Loucy (cell line): ENCODE measurements around the gene APEX1.

Experiments
- H2AFZ ChIP-seq: fragments of 200-600 bp; sonication (generic); 2 replicates; pipeline ENCODE4 v1.6.0; 2016; ENCODE audit warnings: antibody characterized with exemption, mild to moderate bottlenecking, low read length, moderate library complexity
- H3F3A ChIP-seq: fragments of 200-600 bp; 2 replicates; pipeline ENCODE4 v1.6.0; 2016; ENCODE audit warnings: antibody characterized with exemption, low read depth, mild to moderate bottlenecking
- H3K27me3 ChIP-seq: fragments of 200-600 bp; sonication (generic); 2 replicates; pipeline ENCODE4 v1.6.1; 2014; ENCODE audit warnings: low read length, mild to moderate bottlenecking; ENCODE audit not compliant: insufficient read depth, poor library complexity, severe bottlenecking
- H3K36me3 ChIP-seq: fragments of 200-600 bp; sonication (generic); 2 replicates; pipeline ENCODE4 v1.6.1; 2016; ENCODE audit warnings: low read length; ENCODE audit not compliant: insufficient read depth
- H3K4me1 ChIP-seq: fragments of 200-600 bp; sonication (generic); 2 replicates; pipeline ENCODE4 v1.5.1; 2014; ENCODE audit warnings: low read length, mild to moderate bottlenecking; ENCODE audit not compliant: insufficient read depth, poor library complexity, severe bottlenecking
- H3K4me2 ChIP-seq: fragments of 200-600 bp; sonication (generic); 2 replicates; pipeline ENCODE4 v1.6.0; 2014; ENCODE audit warnings: antibody characterized with exemption, low read length, low read depth, mild to moderate bottlenecking; ENCODE audit not compliant: poor library complexity, severe bottlenecking
- H3K4me3 ChIP-seq: fragments of 200-600 bp; sonication (generic); 2 replicates; pipeline ENCODE4 v1.5.1; 2014; ENCODE audit warnings: low read length, mild to moderate bottlenecking, mixed read lengths; ENCODE audit not compliant: poor library complexity, severe bottlenecking
- H3K79me2 ChIP-seq: fragments of 200-600 bp; sonication (generic); 2 replicates; pipeline ENCODE4 v1.6.1; 2014; ENCODE audit warnings: low read length; ENCODE audit not compliant: insufficient read depth
- H3K9ac ChIP-seq: fragments of 200-600 bp; sonication (generic); 2 replicates; pipeline ENCODE4 v1.6.0; 2014; ENCODE audit warnings: mild to moderate bottlenecking, low read depth, low read length, moderate library complexity; ENCODE audit not compliant: poor library complexity, severe bottlenecking
- H3K9me2 ChIP-seq: fragments of 200-600 bp; sonication (generic); replicated peaks from 2 replicates; pipeline ENCODE4 v1.6.1; 2016; ENCODE audit warnings: low read depth, low read length, mixed read lengths
- H3K9me3 ChIP-seq: fragments of 200-600 bp; sonication (generic); 2 replicates; pipeline ENCODE4 v1.6.1; 2014; ENCODE audit warnings: mild to moderate bottlenecking, antibody characterized with exemption, low read length, low read depth; ENCODE audit not compliant: insufficient read depth
- H4K20me1 ChIP-seq: fragments of 200-600 bp; sonication (generic); 2 replicates; pipeline ENCODE4 v1.6.0; 2014; ENCODE audit warnings: antibody characterized with exemption, low read length, mild to moderate bottlenecking; ENCODE audit not compliant: insufficient read depth, poor library complexity, severe bottlenecking
- EZH2phosphoT487 ChIP-seq: fragments of 200-600 bp; IDR thresholded peaks from 2 replicates; pipeline ENCODE4 v1.6.1; 2018; ENCODE audit warnings: antibody characterized with exemption, mild to moderate bottlenecking, moderate library complexity, borderline replicate concordance
- TF ChIP-seq, protein P1 (sequence below): fragments of 200-600 bp; sonication (generic); conservative IDR thresholded peaks from 2 replicates; pipeline ENCODE4 v1.5.1; 2014; ENCODE audit warnings: mild to moderate bottlenecking, antibody characterized with exemption, low read length

The APEX1 gene

GRCh38 chr14:20469890-20470602 is 15.0 kb downstream of the APEX1 start:
- H3F3A ChIP-seq, result no peaks in the 10 kb centered on the region
- peaks cover 35% of the 10 kb centered on the region for H4K20me1 ChIP-seq
- peaks cover 22% of the 10 kb centered on the region; the same call in 1 of the 2 replicates for H3K36me3 ChIP-seq
- H3K27me3 ChIP-seq, result no peaks in the 10 kb centered on the region
- peaks cover 35% of the 10 kb centered on the region for H3K4me1 ChIP-seq
- peaks cover 59% of the 10 kb centered on the region for H3K79me2 ChIP-seq
- H3K9ac ChIP-seq, result peak overlapping the region; percentile 92
- no peak for TF ChIP-seq EZH2phosphoT487
- TF ChIP-seq, protein P1, sequence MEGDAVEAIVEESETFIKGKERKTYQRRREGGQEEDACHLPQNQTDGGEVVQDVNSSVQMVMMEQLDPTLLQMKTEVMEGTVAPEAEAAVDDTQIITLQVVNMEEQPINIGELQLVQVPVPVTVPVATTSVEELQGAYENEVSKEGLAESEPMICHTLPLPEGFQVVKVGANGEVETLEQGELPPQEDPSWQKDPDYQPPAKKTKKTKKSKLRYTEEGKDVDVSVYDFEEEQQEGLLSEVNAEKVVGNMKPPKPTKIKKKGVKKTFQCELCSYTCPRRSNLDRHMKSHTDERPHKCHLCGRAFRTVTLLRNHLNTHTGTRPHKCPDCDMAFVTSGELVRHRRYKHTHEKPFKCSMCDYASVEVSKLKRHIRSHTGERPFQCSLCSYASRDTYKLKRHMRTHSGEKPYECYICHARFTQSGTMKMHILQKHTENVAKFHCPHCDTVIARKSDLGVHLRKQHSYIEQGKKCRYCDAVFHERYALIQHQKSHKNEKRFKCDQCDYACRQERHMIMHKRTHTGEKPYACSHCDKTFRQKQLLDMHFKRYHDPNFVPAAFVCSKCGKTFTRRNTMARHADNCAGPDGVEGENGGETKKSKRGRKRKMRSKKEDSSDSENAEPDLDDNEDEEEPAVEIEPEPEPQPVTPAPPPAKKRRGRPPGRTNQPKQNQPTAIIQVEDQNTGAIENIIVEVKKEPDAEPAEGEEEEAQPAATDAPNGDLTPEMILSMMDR, result no peak
- no peaks in the 10 kb centered on the region for H3K9me3 ChIP-seq
- peak overlapping the region; percentile 80 for H2AFZ ChIP-seq
- H3K4me2 ChIP-seq, result peak overlapping the region; percentile 96
- H3K4me3 ChIP-seq, result peak overlapping the region; percentile 85
- H3K9me2 ChIP-seq, result no peaks in the 10 kb centered on the region

- H3K9ac ChIP-seq, result peak overlapping the region; percentile 92
- TF ChIP-seq EZH2phosphoT487, result no peak
- TF ChIP-seq, protein P1, result no peak
- H3K4me3 ChIP-seq, result peak overlapping the region; percentile 85
- H2AFZ ChIP-seq, result peak overlapping the region; percentile 80; the same call in 1 of the 2 replicates
- no peaks in the 10 kb centered on the region for H3K9me2 ChIP-seq
- H3K79me2 ChIP-seq, result peaks cover 64% of the 10 kb centered on the region
- peaks cover 35% of the 10 kb centered on the region for H4K20me1 ChIP-seq
- H3K9me3 ChIP-seq, result no peaks in the 10 kb centered on the region
- H3F3A ChIP-seq, result no peaks in the 10 kb centered on the region
- H3K27me3 ChIP-seq, result no peaks in the 10 kb centered on the region
- peak overlapping the region; percentile 96 for H3K4me2 ChIP-seq
- H3K4me1 ChIP-seq, result peaks cover 35% of the 10 kb centered on the region
- H3K36me3 ChIP-seq, result peaks cover 27% of the 10 kb centered on the region; the same call in 1 of the 2 replicates
These were observed 15.5 kb downstream of the APEX1 start for GRCh38 chr14:20470603-20470901.

DNA sequence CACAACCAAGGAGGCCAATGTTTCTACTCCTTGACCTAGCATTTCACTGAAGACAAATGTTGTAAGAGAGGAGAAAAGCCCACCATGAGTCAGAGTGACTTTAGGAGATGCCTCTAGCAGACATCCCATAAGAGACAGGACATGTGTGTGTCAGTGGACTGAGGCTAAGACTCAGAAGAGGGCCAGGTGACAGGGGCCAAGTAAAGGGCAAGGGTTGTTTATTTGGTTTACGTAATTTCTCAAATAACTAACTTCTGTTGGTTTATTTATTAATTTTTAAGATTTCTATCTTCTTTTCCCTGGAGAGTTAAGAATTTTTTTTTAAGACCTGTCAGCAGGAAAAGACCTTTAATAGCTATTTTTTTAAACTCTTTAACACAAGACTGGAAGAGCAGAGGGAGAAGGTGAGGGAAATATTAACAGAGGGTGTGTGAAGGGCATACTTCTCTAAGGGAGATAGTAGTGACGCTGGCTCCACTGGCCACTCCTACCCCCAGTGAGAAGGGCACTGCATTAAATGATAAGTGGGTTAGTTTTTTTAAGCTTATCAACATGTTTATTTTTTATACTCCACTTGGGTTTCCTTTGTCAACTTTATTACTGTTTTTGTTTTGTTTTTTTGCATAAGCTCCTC is 17.6 kb downstream of the APEX1 start:
- peak overlapping the region; percentile 85 for H3K4me3 ChIP-seq

More for the DNA sequence above, 17.6 kb downstream of the APEX1 start:
- Histone ChIP-seq H3F3A (peaks cover 14% of the 10 kb centered on the region), H3K36me3 (peaks cover 40% of the 10 kb centered on the region; the same call in 1 of the 2 replicates), H2AFZ (no peak overlapping the region), H3K9me2 (no peaks in the 10 kb centered on the region), H3K79me2 (peaks cover 71% of the 10 kb centered on the region), H3K27me3 (no peaks in the 10 kb centered on the region), H4K20me1 (peaks cover 41% of the 10 kb centered on the region), H3K4me1 (peaks cover 54% of the 10 kb centered on the region), H3K9ac (peak overlapping the region; percentile 63), H3K4me2 (peak overlapping the region; percentile 96), H3K9me3 (no peaks in the 10 kb centered on the region)
- TF ChIP-seq, protein P1, result no peak
- TF ChIP-seq EZH2phosphoT487, result no peak
